ENCODE measurements around the gene PHACTR4. TPM values are rescaled to one million over a fixed set of nuclear protein-coding genes. Genes with fewer than 3 reads are reported as not detected.
"Not testable (repeated sequence)": the region's sequence is repeated elsewhere in the genome, so short reads cannot be mapped to it uniquely, and the experiment has no call there.

Gene PHACTR4
- total RNA-seq, 2 experiments from 2014 or later: 29.4 to 30.8 TPM

GRCh38 chr1:28525002-28525642 is 155.6 kb downstream of the PHACTR4 start:
- not testable (repeated sequence) for DNase-seq; H3K27ac Mint-ChIP-seq; H3K4me3 Mint-ChIP-seq; H3K27me3 Mint-ChIP-seq (ENCODE audit: low read depth); ATAC-seq; H3K9me3 Mint-ChIP-seq (ENCODE audit: insufficient read depth)
- POLR2A ChIA-PET: interaction anchor here (1.3 kb wide), 1 partner anchor 56 kb away, joined by 4 read pairs; no protein-coding TSS in a partner anchor
- CTCF ChIA-PET: interaction anchor here (1.3 kb wide), 2 partner anchors 56 to 352 kb away, joined by 5 read pairs; no protein-coding TSS in a partner anchor
- Mint-ChIP-seq H3K4me1 (ENCODE audit: low read depth) (peaks cover 28% of the 10 kb centered on the region), H3K36me3 (ENCODE audit: low read depth) (peaks cover 32% of the 10 kb centered on the region)

GRCh38 chr1:28526886-28527285 is 157.3 kb downstream of the PHACTR4 start:
- ChIA-PET POLR2A (interaction anchor here (0.6 kb wide), 1 partner anchor 13 kb away, joined by 3 read pairs; no protein-coding TSS in a partner anchor), CTCF (no interaction called here)
- H3K36me3 Mint-ChIP-seq (ENCODE audit: low read depth): peaks cover 35% of the 10 kb centered on the region
- H3K9me3 Mint-ChIP-seq (ENCODE audit: insufficient read depth): no peaks in the 10 kb centered on the region
- peaks cover 15% of the 10 kb centered on the region for H3K4me1 Mint-ChIP-seq (ENCODE audit: low read depth)
- no peak overlapping the region for H3K27ac Mint-ChIP-seq
- H3K27me3 Mint-ChIP-seq (ENCODE audit: low read depth): no peaks in the 10 kb centered on the region
- DNase-seq: no peak
- H3K4me3 Mint-ChIP-seq: no peak overlapping the region
- no peak for ATAC-seq

GRCh38 chr1:28530456-28530855 is 160.9 kb downstream of the PHACTR4 start:
- H3K4me1 Mint-ChIP-seq (ENCODE audit: low read depth): peaks cover 3% of the 10 kb centered on the region
- H3K36me3 Mint-ChIP-seq (ENCODE audit: low read depth): peaks cover 37% of the 10 kb centered on the region
- ChIA-PET CTCF (no interaction called here), POLR2A (no interaction called here)
- H3K9me3 Mint-ChIP-seq (ENCODE audit: insufficient read depth): no peaks in the 10 kb centered on the region
- DNase-seq (no peak), ATAC-seq (no peak)
- no peak overlapping the region for H3K4me3 Mint-ChIP-seq
- H3K27me3 Mint-ChIP-seq (ENCODE audit: low read depth): no peaks in the 10 kb centered on the region
- H3K27ac Mint-ChIP-seq: no peak overlapping the region

GRCh38 chr1:28534671-28535070 is 165.1 kb downstream of the PHACTR4 start:
- no peak overlapping the region for H3K27ac Mint-ChIP-seq
- ATAC-seq (no peak), DNase-seq (no peak)
- no peaks in the 10 kb centered on the region for H3K27me3 Mint-ChIP-seq (ENCODE audit: low read depth)
- no peaks in the 10 kb centered on the region for H3K9me3 Mint-ChIP-seq (ENCODE audit: insufficient read depth)
- ChIA-PET POLR2A (no interaction called here), CTCF (no interaction called here)
- H3K36me3 Mint-ChIP-seq (ENCODE audit: low read depth): peaks cover 56% of the 10 kb centered on the region
- H3K4me3 Mint-ChIP-seq: no peak overlapping the region
- H3K4me1 Mint-ChIP-seq (ENCODE audit: low read depth): peaks cover 3% of the 10 kb centered on the region

- peaks cover 3% of the 10 kb centered on the region for H3K4me1 Mint-ChIP-seq (ENCODE audit: low read depth)
- CTCF ChIA-PET: no interaction called here
Measured at GRCh38 chr1:28535180-28535579, 165.6 kb downstream of the PHACTR4 start.

GRCh38 chr1:28537457-28538199 is 168.1 kb downstream of the PHACTR4 start:
- Mint-ChIP-seq H3K4me3 (no peak overlapping the region), H3K27me3 (ENCODE audit: low read depth) (no peaks in the 10 kb centered on the region), H3K4me1 (ENCODE audit: low read depth) (peaks cover 3% of the 10 kb centered on the region), H3K9me3 (ENCODE audit: insufficient read depth) (no peaks in the 10 kb centered on the region), H3K36me3 (ENCODE audit: low read depth) (peaks cover 34% of the 10 kb centered on the region), H3K27ac (no peak overlapping the region)
- ATAC-seq: no peak
- ChIA-PET CTCF (no interaction called here), POLR2A (interaction anchor here (0.7 to 1.2 kb wide), 3 partner anchors 17 to 44 kb away, joined by 3 to 5 read pairs (median 4); no protein-coding TSS in a partner anchor)
- DNase-seq: no peak

More at GRCh38 chr1:28535180-28535579, 165.6 kb downstream of the PHACTR4 start:
- peaks cover 51% of the 10 kb centered on the region for H3K36me3 Mint-ChIP-seq (ENCODE audit: low read depth)
- peak overlapping the region; percentile 39 for H3K27ac Mint-ChIP-seq
- H3K9me3 Mint-ChIP-seq (ENCODE audit: insufficient read depth): no peaks in the 10 kb centered on the region
- H3K4me3 Mint-ChIP-seq: no peak overlapping the region
- DNase-seq (no peak), ATAC-seq (no peak)
- POLR2A ChIA-PET: no interaction called here
- no peaks in the 10 kb centered on the region for H3K27me3 Mint-ChIP-seq (ENCODE audit: low read depth)

- CTCF ChIA-PET: no interaction called here
- POLR2A ChIA-PET: interaction anchor here (0.8 to 1.2 kb wide), 2 partner anchors 20 to 43 kb away, joined by 3 to 4 read pairs; no protein-coding TSS in a partner anchor
- no peak for ATAC-seq
Measured at GRCh38 chr1:28538286-28538685, 168.7 kb downstream of the PHACTR4 start.

GRCh38 chr1:28540651-28541050 is 171.1 kb downstream of the PHACTR4 start:
- Mint-ChIP-seq H3K4me1 (ENCODE audit: low read depth) (no peaks in the 10 kb centered on the region), H3K9me3 (ENCODE audit: insufficient read depth) (no peaks in the 10 kb centered on the region), H3K36me3 (ENCODE audit: low read depth) (peaks cover 23% of the 10 kb centered on the region), H3K27ac (no peak overlapping the region), H3K4me3 (no peak overlapping the region), H3K27me3 (ENCODE audit: low read depth) (no peaks in the 10 kb centered on the region)
- ChIA-PET POLR2A (no interaction called here), CTCF (no interaction called here)
- no peak for DNase-seq
- no peak for ATAC-seq

More at GRCh38 chr1:28538286-28538685, 168.7 kb downstream of the PHACTR4 start:
- H3K27me3 Mint-ChIP-seq (ENCODE audit: low read depth): no peaks in the 10 kb centered on the region
- H3K4me3 Mint-ChIP-seq: no peak overlapping the region
- peaks cover 34% of the 10 kb centered on the region for H3K36me3 Mint-ChIP-seq (ENCODE audit: low read depth)
- H3K4me1 Mint-ChIP-seq (ENCODE audit: low read depth): peaks cover 3% of the 10 kb centered on the region
- DNase-seq: no peak
- H3K9me3 Mint-ChIP-seq (ENCODE audit: insufficient read depth): no peaks in the 10 kb centered on the region
- no peak overlapping the region for H3K27ac Mint-ChIP-seq

- H3K27me3 Mint-ChIP-seq (ENCODE audit: low read depth); H3K4me3 Mint-ChIP-seq; H3K4me1 Mint-ChIP-seq (ENCODE audit: low read depth); ATAC-seq; H3K9me3 Mint-ChIP-seq (ENCODE audit: insufficient read depth); H3K27ac Mint-ChIP-seq; POLR2A ChIA-PET; CTCF ChIA-PET; DNase-seq: not testable (repeated sequence)
- H3K36me3 Mint-ChIP-seq (ENCODE audit: low read depth): peaks cover 16% of the 10 kb centered on the region
Measured at GRCh38 chr1:28541414-28542015, 172.0 kb downstream of the PHACTR4 start.

GRCh38 chr1:28545246-28545628 is 175.7 kb downstream of the PHACTR4 start:
- Mint-ChIP-seq H3K27me3 (ENCODE audit: low read depth) (no peaks in the 10 kb centered on the region), H3K27ac (no peak overlapping the region), H3K4me3 (no peak overlapping the region), H3K36me3 (ENCODE audit: low read depth) (no peaks in the 10 kb centered on the region), H3K9me3 (ENCODE audit: insufficient read depth) (no peaks in the 10 kb centered on the region), H3K4me1 (ENCODE audit: low read depth) (no peaks in the 10 kb centered on the region)
- POLR2A ChIA-PET: interaction anchor here (1.8 kb wide), 1 partner anchor 36 kb away, joined by 5 read pairs; no protein-coding TSS in a partner anchor
- CTCF ChIA-PET: interaction anchor here (1.1 kb wide), 1 partner anchor 332 kb away, joined by 3 read pairs; no protein-coding TSS in a partner anchor
- DNase-seq (no peak), ATAC-seq (no peak)

- ATAC-seq (no peak), DNase-seq (no peak)
- Mint-ChIP-seq H3K36me3 (ENCODE audit: low read depth) (no peaks in the 10 kb centered on the region), H3K27ac (no peak overlapping the region), H3K27me3 (ENCODE audit: low read depth) (no peaks in the 10 kb centered on the region), H3K4me3 (no peak overlapping the region), H3K9me3 (ENCODE audit: insufficient read depth) (no peaks in the 10 kb centered on the region), H3K4me1 (ENCODE audit: low read depth) (peaks cover 4% of the 10 kb centered on the region)
- CTCF ChIA-PET: interaction anchor here (1.0 kb wide), 1 partner anchor 30 kb away, joined by 3 read pairs; no protein-coding TSS in a partner anchor
- POLR2A ChIA-PET: interaction anchor here (0.6 to 0.9 kb wide), 2 partner anchors 33 kb away, joined by 4 to 5 read pairs; no protein-coding TSS in a partner anchor
Measured at GRCh38 chr1:28548318-28548717, 178.8 kb downstream of the PHACTR4 start.
